GM12878 (cell line): Measurements from ENCODE around the gene TMEM253. TPM values are rescaled to one million over a fixed set of nuclear protein-coding genes. Genes with fewer than 3 reads are reported as not detected.
A peak's percentile ranks its signal among the peaks of the same experiment; 100 is the strongest.

Source experiments
- ASH2L ChIP-seq: fragments of 300-600, 200-600 bp; sonication (generic); IDR thresholded peaks from 2 replicates; pipeline ENCODE4 v1.6.1; 2017; ENCODE audit warnings: low read depth, mild to moderate bottlenecking, borderline replicate concordance
- CREM ChIP-seq: IDR thresholded peaks from 2 replicates; pipeline ENCODE4 v1.6.1; 2014; ENCODE audit warnings: antibody characterized with exemption, low read depth
- E2F8 ChIP-seq: fragments of 450-650 bp; IDR thresholded peaks from 2 replicates; pipeline ENCODE4 v1.6.1; 2018; ENCODE audit warnings: mild to moderate bottlenecking, low read depth, moderate library complexity; ENCODE audit not compliant: partially characterized antibody
- E4F1 ChIP-seq: fragments of 450-650 bp; IDR thresholded peaks from 2 replicates; pipeline ENCODE4 v1.6.1; 2018; ENCODE audit warnings: borderline replicate concordance, mild to moderate bottlenecking; ENCODE audit not compliant: partially characterized antibody
- EGR1 ChIP-seq, 2 experiments: IDR thresholded peaks; 1 replicate in 1 of 2; 2 replicates in 1 of 2; pipeline ENCODE4 v1.6.1; 2011 to 2012; ENCODE audit warnings: low read depth in 2 of 2, low read length in 2 of 2, borderline replicate concordance in 1 of 2, mild to moderate bottlenecking in 1 of 2, moderate library complexity in 1 of 2
- FOS ChIP-seq: IDR thresholded peaks from 3 replicates; pipeline ENCODE4 v1.6.1; 2011; ENCODE audit warnings: borderline replicate concordance; ENCODE audit not compliant: insufficient read length; ENCODE audit errors: extremely low read depth
- FOXK2 ChIP-seq: fragments of 450-650 bp; IDR thresholded peaks from 2 replicates; pipeline ENCODE4 v1.6.1; 2017; ENCODE audit warnings: mild to moderate bottlenecking, moderate library complexity
- GABPA ChIP-seq: IDR thresholded peaks from 2 replicates; pipeline ENCODE4 v1.6.1; 2014; ENCODE audit warnings: antibody characterized with exemption, low read depth, mild to moderate bottlenecking, inconsistent platforms
- GATAD2B ChIP-seq: fragments of 450-650 bp; conservative IDR thresholded peaks from 2 replicates; pipeline ENCODE4 v1.6.1; 2017; ENCODE audit warnings: low read depth, mild to moderate bottlenecking, moderate library complexity
- MLLT1 ChIP-seq: fragments of 450-650 bp; IDR thresholded peaks from 2 replicates; pipeline ENCODE4 v1.6.1; 2016; ENCODE audit warnings: mild to moderate bottlenecking
- NR2F1 ChIP-seq: fragments of 450-650 bp; conservative IDR thresholded peaks from 2 replicates; pipeline ENCODE4 v1.6.1; 2017; ENCODE audit warnings: mild to moderate bottlenecking
- PBX3 ChIP-seq: IDR thresholded peaks from 2 replicates; pipeline ENCODE4 v1.6.1; 2011; ENCODE audit warnings: mild to moderate bottlenecking, low read depth, low read length, moderate library complexity; ENCODE audit not compliant: insufficient replicate concordance
- RFX5 ChIP-seq: IDR thresholded peaks from 2 replicates; pipeline ENCODE4 v1.6.1; 2011; ENCODE audit warnings: low read depth, low read length, improper control_type of control experiment
- SKIL ChIP-seq: fragments of 450-650 bp; IDR thresholded peaks from 2 replicates; pipeline ENCODE4 v1.6.1; 2017; ENCODE audit warnings: mild to moderate bottlenecking, low read depth, inconsistent platforms; ENCODE audit not compliant: poor library complexity, severe bottlenecking
- TARDBP ChIP-seq: IDR thresholded peaks from 2 replicates; pipeline ENCODE4 v1.6.1; 2016; ENCODE audit warnings: borderline replicate concordance
- USF1 ChIP-seq: IDR thresholded peaks from 2 replicates; pipeline ENCODE4 v1.6.1; 2011; ENCODE audit warnings: borderline replicate concordance, low read depth, mild to moderate bottlenecking, moderate library complexity, mixed read lengths, low read length; ENCODE audit not compliant: insufficient read depth; ENCODE audit errors: extremely low read length
- ZSCAN29 ChIP-seq: fragments of 450-650 bp; IDR thresholded peaks from 2 replicates; pipeline ENCODE4 v1.6.1; 2017; ENCODE audit warnings: mild to moderate bottlenecking, moderate library complexity
- polyA plus RNA-seq, 11 experiments: library from polyadenylated mRNA; depleted of rRNA in 4 of 11; unstranded in 6 of 11; stranded (reverse) in 5 of 11; fragments of >200 nt; fragmentation: Nextera tagmentation in 4 of 11; fragmentation: Illumina TruSeq in 1 of 11; extraction: Ambion mirVana in 4 of 11; extraction: Trizol in 1 of 11; gene quantifications; 1 replicate in 1 of 11; 2 replicates in 10 of 11; pipeline versions ENCODE4 v1.2.1 to v1.2.3, GENCODE V29; 2011 to 2016; ENCODE audit warnings: inconsistent platforms in 2 of 11, missing spikeins in 2 of 11, low read depth in 1 of 11
- total RNA-seq, 4 experiments: library from RNA; depleted of rRNA in 3 of 4; stranded (reverse); fragments of >200 nt in 3 of 4; fragmentation: Illumina TruSeq in 1 of 4; extraction: Trizol in 1 of 4; gene quantifications; 2 replicates each; pipeline versions ENCODE4 v1.2.1 to v1.2.3, GENCODE V29; 2013 to 2021

TMEM253 gene
- total and polyA plus RNA-seq, 10 of the 15 experiments (the other 5 are each of a cell fraction or from before 2014, with no cell fraction given), result 0.11 to 0.48 TPM; not detected in 8

GRCh38 chr14:21103710-21104447 is 3.0 kb downstream of the TMEM253 start (continued):
- peak; percentile 59; the same call in 1 of the 2 replicates for TF ChIP-seq GATAD2B
- no peak for TF ChIP-seq FOS
- TF ChIP-seq NR2F1, result peak; percentile 99
- TF ChIP-seq E2F8, result peak; percentile 31
- TF ChIP-seq CREM, result no peak; the same call in none of the 2 replicates
- peak; percentile 89; the same call in 1 of the 2 replicates for TF ChIP-seq ASH2L
- no peak for TF ChIP-seq USF1
- TF ChIP-seq E4F1, result peak; percentile 96
- peak; percentile 81 for TF ChIP-seq MLLT1
- no peak for TF ChIP-seq TARDBP
- TF ChIP-seq RFX5, result 0 out of 2 replicates have a peak, but pooled peaks have one; percentile 31
- no peak for TF ChIP-seq GABPA
- TF ChIP-seq EGR1 (IDR thresholded peaks at IDR 0.05; ENCODE audit: borderline replicate concordance in 1 of 2, low read depth in 2 of 2, low read length in 2 of 2), result peak in 1 of 2 experiments; percentile 44; a peak in 1 of 3 replicates
- peak; percentile 100 for TF ChIP-seq FOXK2
- TF ChIP-seq ZSCAN29, result 0 out of 2 replicates have a peak, but pooled peaks have one; percentile 56
- peak; percentile 86 for TF ChIP-seq PBX3
- TF ChIP-seq SKIL, result peak; percentile 93
